Stimulated activated CD8-positive, alpha-beta memory T cell treated with anti-CD3 and anti-CD28 coated beads, Interleukin-7, amount 100 ng/mL, for 24 hours (primary cell): Measurements from ENCODE around the gene ZNF577.

Experiments used
- DNase-seq: peaks from one replicate; pipeline ENCODE4 v3.0.0-alpha.2; 2020; ENCODE audit warnings: low read depth

Gene ZNF577

GRCh38 chr19:51861870-51862622 lies 25.7 kb downstream of the ZNF577 start:
- DNase-seq, result no peak

- DNase-seq, result no peak
These were observed 50.6 kb downstream of the ZNF577 start for GRCh38 chr19:51837145-51837544.

GRCh38 chr19:51830274-51830673 lies 57.5 kb downstream of the ZNF577 start:
- no peak for DNase-seq

- DNase-seq, result no peak
These were observed 63.3 kb downstream of the ZNF577 start for GRCh38 chr19:51824281-51825005.

- DNase-seq, result no peak
These were observed 64.8 kb downstream of the ZNF577 start for GRCh38 chr19:51822946-51823345.

GRCh38 chr19:51822325-51822724 lies 65.4 kb downstream of the ZNF577 start:
- DNase-seq, result no peak

- DNase-seq, result no peak
These were observed 65.8 kb downstream of the ZNF577 start for GRCh38 chr19:51821921-51822320.

GRCh38 chr19:51821456-51821855 lies 66.3 kb downstream of the ZNF577 start:
- no peak for DNase-seq
